ENCODE data around the gene LRRC9.
"Not testable (repeated sequence)": the region's sequence is repeated elsewhere in the genome, so short reads cannot be mapped to it uniquely, and the experiment has no call there.

LRRC9 gene

DNA sequence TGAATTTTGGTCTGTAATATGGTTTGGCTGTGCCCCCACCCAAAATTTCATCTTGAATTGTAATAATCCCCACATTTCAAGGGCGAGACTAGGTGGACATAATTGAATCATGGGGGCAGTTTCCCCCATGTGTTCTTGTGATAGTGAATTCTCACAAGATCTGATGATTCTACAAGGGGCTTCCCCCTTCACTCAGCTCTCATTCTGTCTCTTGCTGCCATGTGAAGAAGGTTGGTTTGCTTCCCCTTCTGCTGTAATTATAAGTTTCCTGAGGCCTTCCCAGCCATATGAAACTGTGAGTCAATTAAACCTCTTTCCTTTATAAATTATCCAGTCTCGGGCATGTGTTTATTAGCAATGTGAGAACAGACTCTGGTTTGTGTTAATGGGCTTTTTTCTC, 5.9 kb downstream of the LRRC9 start:
- H3K9me3 ChIP-seq (ENCODE audit: control insufficient read depth, low read length): no peaks in the 10 kb centered on the region
- no peak overlapping the region for H3K4me3 ChIP-seq (ENCODE audit: low read depth, low read length)
- H3K4me1 ChIP-seq: no peaks in the 10 kb centered on the region
- H3K27ac ChIP-seq: no peak overlapping the region
- H3K79me2 ChIP-seq: no peaks in the 10 kb centered on the region
- no peak overlapping the region for H3K4me2 ChIP-seq (ENCODE audit: low read length)
- H3K36me3 ChIP-seq (ENCODE audit: control insufficient read depth, insufficient read depth, low read length): no peaks in the 10 kb centered on the region
- H3K27me3 ChIP-seq (ENCODE audit: control insufficient read depth, insufficient read depth, low read length): no peaks in the 10 kb centered on the region
- no peak overlapping the region for H2AFZ ChIP-seq
- TF ChIP-seq CTCF (IDR thresholded peaks at IDR 0.05): no peak
- no peak overlapping the region for H3K9ac ChIP-seq

DNA sequence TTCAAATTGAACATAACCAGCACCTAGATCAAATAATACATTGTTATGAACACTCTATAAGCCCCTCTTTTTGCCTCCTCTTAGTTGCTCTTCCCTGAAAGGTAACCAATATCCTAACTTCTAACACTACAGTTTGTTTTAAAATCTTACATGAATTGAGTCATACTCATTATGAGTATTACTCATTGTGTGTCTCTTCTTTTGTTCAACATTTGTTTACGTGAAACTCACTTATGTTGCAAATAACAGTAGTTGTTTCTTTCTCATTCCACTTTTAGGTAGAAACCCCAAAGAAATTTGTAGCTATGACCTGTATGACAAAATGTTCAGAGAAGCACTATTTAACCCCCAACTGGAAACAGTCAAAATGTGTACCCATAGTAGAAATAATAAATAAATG, 6.6 kb downstream of the LRRC9 start:
- Histone ChIP-seq H2AFZ (no peak overlapping the region), H3K4me3 (ENCODE audit: low read depth, low read length) (no peak overlapping the region), H3K36me3 (ENCODE audit: control insufficient read depth, insufficient read depth, low read length) (no peaks in the 10 kb centered on the region), H3K9ac (no peak overlapping the region), H3K27ac (no peak overlapping the region), H3K4me2 (ENCODE audit: low read length) (no peak overlapping the region), H3K27me3 (ENCODE audit: control insufficient read depth, insufficient read depth, low read length) (no peaks in the 10 kb centered on the region), H3K9me3 (ENCODE audit: control insufficient read depth, low read length) (no peaks in the 10 kb centered on the region), H3K4me1 (no peaks in the 10 kb centered on the region), H3K79me2 (no peaks in the 10 kb centered on the region)
- TF ChIP-seq CTCF (IDR thresholded peaks at IDR 0.05): no peak

DNA sequence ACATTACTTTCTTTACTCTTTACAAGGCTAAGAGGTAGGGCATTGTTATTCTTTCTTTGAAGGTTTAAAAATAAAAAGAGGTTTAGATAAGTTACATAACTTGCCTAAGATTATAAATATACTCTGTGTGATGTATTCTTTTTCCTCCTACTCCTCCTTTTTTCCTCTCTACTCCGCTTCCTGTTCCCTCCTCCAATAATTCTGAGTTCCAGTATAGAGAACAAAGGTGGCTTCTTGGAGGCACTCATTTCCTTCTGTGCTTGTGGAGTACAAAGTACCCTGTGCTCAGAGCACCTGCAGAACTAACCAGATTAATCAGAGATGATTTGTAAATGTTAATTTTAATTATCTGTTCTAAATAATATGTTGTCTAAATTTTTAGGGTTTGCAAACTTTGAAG, 11.3 kb downstream of the LRRC9 start:
- TF ChIP-seq CTCF (IDR thresholded peaks at IDR 0.05): no peak

DNA sequence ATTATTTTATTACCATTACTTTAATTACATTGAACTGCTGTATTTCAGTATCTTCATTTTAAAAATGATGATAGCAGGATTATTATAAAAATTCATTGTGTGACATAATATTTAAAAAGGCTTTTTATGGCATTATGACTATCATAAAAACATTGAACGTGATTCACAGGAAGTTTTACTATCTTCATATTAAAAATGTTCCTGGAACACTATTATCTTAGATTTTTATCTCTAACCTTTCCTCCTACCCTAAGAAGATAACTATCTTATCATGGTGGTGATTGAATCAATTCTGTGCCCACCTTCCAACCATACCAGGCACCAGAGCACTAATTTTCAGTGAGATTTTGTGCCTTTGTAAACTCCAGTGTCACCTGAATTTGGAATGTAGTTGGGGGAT, 16.2 kb downstream of the LRRC9 start:
- H3K79me2 ChIP-seq: no peaks in the 10 kb centered on the region
- no peak overlapping the region for H3K27ac ChIP-seq
- H3K27me3 ChIP-seq (ENCODE audit: control insufficient read depth, insufficient read depth, low read length): no peaks in the 10 kb centered on the region
- H2AFZ ChIP-seq: no peak overlapping the region
- H3K9me3 ChIP-seq (ENCODE audit: control insufficient read depth, low read length): no peaks in the 10 kb centered on the region
- no peak overlapping the region for H3K4me2 ChIP-seq (ENCODE audit: low read length)
- H3K4me3 ChIP-seq (ENCODE audit: low read depth, low read length): no peak overlapping the region
- no peaks in the 10 kb centered on the region for H3K36me3 ChIP-seq (ENCODE audit: control insufficient read depth, insufficient read depth, low read length)
- TF ChIP-seq CTCF (IDR thresholded peaks at IDR 0.05): no peak
- no peak overlapping the region for H3K9ac ChIP-seq
- H3K4me1 ChIP-seq: no peaks in the 10 kb centered on the region

More for the DNA sequence above, 11.3 kb downstream of the LRRC9 start:
- Histone ChIP-seq H3K79me2 (no peaks in the 10 kb centered on the region), H3K9ac (no peak overlapping the region), H3K4me2 (ENCODE audit: low read length) (no peak overlapping the region), H3K27ac (no peak overlapping the region), H2AFZ (no peak overlapping the region), H3K36me3 (ENCODE audit: control insufficient read depth, insufficient read depth, low read length) (no peaks in the 10 kb centered on the region), H3K27me3 (ENCODE audit: control insufficient read depth, insufficient read depth, low read length) (no peaks in the 10 kb centered on the region), H3K4me3 (ENCODE audit: low read depth, low read length) (no peak overlapping the region), H3K4me1 (no peaks in the 10 kb centered on the region), H3K9me3 (ENCODE audit: control insufficient read depth, low read length) (no peaks in the 10 kb centered on the region)

DNA sequence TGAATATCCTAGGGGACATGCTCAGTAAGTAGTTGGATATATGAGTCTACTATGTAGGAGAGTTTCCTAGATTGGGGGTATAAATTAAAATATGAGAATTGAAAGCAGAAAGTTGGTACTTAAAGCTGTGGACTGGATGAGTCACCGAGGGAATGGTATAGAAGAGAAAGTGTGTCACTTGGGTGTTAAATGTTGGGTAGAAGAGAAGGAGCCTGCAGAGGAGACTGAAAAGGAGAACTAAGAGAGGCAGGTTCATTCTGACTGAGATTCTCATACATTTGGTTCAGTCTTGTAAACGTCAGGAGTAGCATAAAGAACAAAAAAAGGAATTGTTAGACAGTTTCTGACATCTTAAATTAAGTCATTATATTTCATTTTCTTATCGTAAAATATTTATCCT, 19.9 kb downstream of the LRRC9 start:
- H3K9me3 ChIP-seq (ENCODE audit: control insufficient read depth, low read length): no peaks in the 10 kb centered on the region
- H3K4me1 ChIP-seq: no peaks in the 10 kb centered on the region
- no peaks in the 10 kb centered on the region for H3K79me2 ChIP-seq
- H3K9ac ChIP-seq: no peak overlapping the region
- no peak for TF ChIP-seq CTCF (IDR thresholded peaks at IDR 0.05)
- no peak overlapping the region for H3K27ac ChIP-seq
- no peaks in the 10 kb centered on the region for H3K27me3 ChIP-seq (ENCODE audit: control insufficient read depth, insufficient read depth, low read length)
- H2AFZ ChIP-seq: no peak overlapping the region
- H3K4me3 ChIP-seq (ENCODE audit: low read depth, low read length): no peak overlapping the region
- no peak overlapping the region for H3K4me2 ChIP-seq (ENCODE audit: low read length)
- H3K36me3 ChIP-seq (ENCODE audit: control insufficient read depth, insufficient read depth, low read length): no peaks in the 10 kb centered on the region

DNA sequence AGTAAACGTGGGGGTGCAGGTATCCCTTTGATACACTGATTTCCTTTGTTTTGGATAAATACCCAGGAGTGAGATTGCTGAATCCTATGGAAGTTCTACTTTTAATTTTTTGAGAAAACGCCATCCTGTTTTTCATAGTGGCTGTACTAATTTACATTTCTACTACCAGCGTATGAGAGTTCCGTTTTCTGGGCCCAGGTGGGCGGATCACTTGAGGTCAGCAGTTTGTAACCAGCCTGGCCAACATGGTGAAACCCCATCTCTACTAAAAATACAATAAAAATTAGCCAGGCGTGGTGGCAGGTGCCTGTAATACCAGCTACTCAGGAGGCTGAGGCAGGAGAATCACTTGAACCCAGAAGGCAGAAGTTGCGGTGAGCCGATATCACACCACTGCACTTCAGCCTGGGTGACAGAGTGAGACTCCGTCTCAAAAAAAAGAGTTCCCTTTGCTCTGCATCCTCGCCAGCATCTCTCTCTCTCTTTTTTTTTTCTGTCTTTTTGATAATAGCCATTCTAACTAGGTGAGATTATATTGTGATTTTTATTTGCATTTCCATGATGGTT, 22.4 kb downstream of the LRRC9 start:
- H2AFZ ChIP-seq; H3K27ac ChIP-seq; H3K36me3 ChIP-seq (ENCODE audit: control insufficient read depth, insufficient read depth, low read length); H3K27me3 ChIP-seq (ENCODE audit: control insufficient read depth, insufficient read depth, low read length); H3K4me2 ChIP-seq (ENCODE audit: low read length); H3K79me2 ChIP-seq; H3K9ac ChIP-seq; H3K9me3 ChIP-seq (ENCODE audit: control insufficient read depth, low read length); H3K4me1 ChIP-seq; H3K4me3 ChIP-seq (ENCODE audit: low read depth, low read length): not testable (repeated sequence)
